MM.1S (cell line): Measurements from ENCODE around the gene PAX4.

ENCODE experiments used
- EZH2 ChIP-seq: fragments of 300-600 bp; sonication (generic); optimal IDR thresholded peaks from 2 replicates; pipeline ENCODE3; 2017; ENCODE audit warnings: low read depth, mild to moderate bottlenecking, antibody characterized with exemption, low read length, mixed read lengths
- EZH2phosphoT487 ChIP-seq: fragments of 300-600 bp; sonication (generic); IDR thresholded peaks from 2 replicates; pipeline ENCODE4 v1.6.1; 2018; ENCODE audit warnings: antibody characterized with exemption, low read length
- TF ChIP-seq, protein P1 (sequence below): fragments of 300-600 bp; sonication (generic); IDR thresholded peaks from 2 replicates; pipeline ENCODE4 v1.5.1; 2016; ENCODE audit warnings: antibody characterized with exemption, low read length, mixed read lengths

DNA sequence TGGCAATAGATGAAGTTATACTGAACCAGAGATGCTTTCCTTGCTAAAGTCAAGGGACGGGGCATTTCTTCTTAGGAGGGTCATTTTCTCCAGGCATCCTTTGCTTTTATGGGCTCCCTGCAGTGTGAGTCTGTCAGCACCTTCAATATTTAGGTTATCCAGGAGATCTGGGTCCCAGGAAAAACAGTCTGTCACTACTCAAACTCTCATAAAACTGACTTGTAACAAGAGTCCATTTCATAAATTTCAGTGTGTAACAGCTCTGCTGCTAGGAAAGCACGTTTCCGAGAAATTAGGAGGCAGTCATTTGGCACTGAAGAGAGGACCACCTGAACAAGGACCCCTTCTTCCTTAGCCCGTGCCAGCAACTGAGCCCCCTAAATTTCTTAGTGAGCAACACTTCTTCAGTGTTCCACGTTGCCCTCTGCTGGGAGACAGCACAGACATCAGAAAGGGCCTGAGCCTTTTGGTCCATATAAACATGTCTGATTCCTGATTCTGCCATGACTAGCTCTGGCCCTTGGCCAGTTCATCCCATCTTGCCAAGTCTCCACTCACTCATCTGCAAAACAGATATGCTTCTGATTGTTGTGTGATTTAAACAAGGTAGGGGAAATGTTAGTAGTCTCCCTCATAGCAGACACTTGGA is 39.8 kb downstream of the PAX4 start:
- TF ChIP-seq, protein P1, sequence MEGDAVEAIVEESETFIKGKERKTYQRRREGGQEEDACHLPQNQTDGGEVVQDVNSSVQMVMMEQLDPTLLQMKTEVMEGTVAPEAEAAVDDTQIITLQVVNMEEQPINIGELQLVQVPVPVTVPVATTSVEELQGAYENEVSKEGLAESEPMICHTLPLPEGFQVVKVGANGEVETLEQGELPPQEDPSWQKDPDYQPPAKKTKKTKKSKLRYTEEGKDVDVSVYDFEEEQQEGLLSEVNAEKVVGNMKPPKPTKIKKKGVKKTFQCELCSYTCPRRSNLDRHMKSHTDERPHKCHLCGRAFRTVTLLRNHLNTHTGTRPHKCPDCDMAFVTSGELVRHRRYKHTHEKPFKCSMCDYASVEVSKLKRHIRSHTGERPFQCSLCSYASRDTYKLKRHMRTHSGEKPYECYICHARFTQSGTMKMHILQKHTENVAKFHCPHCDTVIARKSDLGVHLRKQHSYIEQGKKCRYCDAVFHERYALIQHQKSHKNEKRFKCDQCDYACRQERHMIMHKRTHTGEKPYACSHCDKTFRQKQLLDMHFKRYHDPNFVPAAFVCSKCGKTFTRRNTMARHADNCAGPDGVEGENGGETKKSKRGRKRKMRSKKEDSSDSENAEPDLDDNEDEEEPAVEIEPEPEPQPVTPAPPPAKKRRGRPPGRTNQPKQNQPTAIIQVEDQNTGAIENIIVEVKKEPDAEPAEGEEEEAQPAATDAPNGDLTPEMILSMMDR: peak; percentile 24
- TF ChIP-seq EZH2: no peak
- TF ChIP-seq EZH2phosphoT487: no peak
